Measurements from ENCODE around the gene PCOLCE2.

DNA sequence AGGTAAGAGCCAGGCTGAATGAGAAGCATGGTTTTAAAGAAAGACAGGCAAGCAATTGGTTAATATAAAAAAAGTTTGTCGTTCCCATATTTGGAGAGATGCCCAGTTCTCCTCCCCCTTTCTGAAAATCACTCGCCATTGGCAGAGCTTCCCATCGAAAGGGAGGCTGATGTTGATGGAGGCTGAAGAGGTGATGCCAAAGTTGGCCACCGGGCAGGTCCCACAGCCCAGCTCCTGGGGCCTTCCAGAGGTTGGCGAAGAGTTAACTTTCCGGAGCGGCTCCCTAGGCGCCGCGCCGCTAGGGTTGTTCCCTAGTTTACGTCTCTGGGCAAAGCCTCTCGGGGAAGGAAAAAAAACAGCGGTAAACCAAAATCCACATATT lies 793 bp downstream of the PCOLCE2 start:
- TF ChIP-seq, protein P1, sequence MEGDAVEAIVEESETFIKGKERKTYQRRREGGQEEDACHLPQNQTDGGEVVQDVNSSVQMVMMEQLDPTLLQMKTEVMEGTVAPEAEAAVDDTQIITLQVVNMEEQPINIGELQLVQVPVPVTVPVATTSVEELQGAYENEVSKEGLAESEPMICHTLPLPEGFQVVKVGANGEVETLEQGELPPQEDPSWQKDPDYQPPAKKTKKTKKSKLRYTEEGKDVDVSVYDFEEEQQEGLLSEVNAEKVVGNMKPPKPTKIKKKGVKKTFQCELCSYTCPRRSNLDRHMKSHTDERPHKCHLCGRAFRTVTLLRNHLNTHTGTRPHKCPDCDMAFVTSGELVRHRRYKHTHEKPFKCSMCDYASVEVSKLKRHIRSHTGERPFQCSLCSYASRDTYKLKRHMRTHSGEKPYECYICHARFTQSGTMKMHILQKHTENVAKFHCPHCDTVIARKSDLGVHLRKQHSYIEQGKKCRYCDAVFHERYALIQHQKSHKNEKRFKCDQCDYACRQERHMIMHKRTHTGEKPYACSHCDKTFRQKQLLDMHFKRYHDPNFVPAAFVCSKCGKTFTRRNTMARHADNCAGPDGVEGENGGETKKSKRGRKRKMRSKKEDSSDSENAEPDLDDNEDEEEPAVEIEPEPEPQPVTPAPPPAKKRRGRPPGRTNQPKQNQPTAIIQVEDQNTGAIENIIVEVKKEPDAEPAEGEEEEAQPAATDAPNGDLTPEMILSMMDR (IDR thresholded peaks at IDR 0.05; ENCODE audit: insufficient read depth, low read depth, low read length) = no peak
- no peak for TF ChIP-seq EZH2 (IDR thresholded peaks at IDR 0.05; ENCODE audit: insufficient read depth, low read length)

Measured in astrocyte (in vitro differentiated cells and primary cell).